GM13977 (cell line): ENCODE data around the gene NTNG1.
A peak's percentile ranks its signal among the peaks of the same experiment; 100 is the strongest.

Experiments used
- DNase-seq: peaks from one replicate; pipeline ENCODE4 v3.0.0; 2012; ENCODE audit warnings: low spot score
- in situ Hi-C: fragments of 300-500 bp; cut with MboI; formaldehyde crosslinking; loops from one replicate; pipeline ENCODE4 v1.12.0; 2022; ENCODE audit warnings: low sequenced_read_pairs, low pct_unique_long_range_greater_than_20kb, mixed read lengths, inconsistent platforms; ENCODE audit not compliant: unreplicated experiment
- TF ChIP-seq, protein P1 (sequence below): IDR thresholded peaks from 2 replicates; pipeline ENCODE4 v1.5.1; 2012; ENCODE audit warnings: mild to moderate bottlenecking, control low read depth; ENCODE audit not compliant: insufficient read depth; ENCODE audit errors: extremely low read depth, missing control alignments

Gene NTNG1

DNA sequence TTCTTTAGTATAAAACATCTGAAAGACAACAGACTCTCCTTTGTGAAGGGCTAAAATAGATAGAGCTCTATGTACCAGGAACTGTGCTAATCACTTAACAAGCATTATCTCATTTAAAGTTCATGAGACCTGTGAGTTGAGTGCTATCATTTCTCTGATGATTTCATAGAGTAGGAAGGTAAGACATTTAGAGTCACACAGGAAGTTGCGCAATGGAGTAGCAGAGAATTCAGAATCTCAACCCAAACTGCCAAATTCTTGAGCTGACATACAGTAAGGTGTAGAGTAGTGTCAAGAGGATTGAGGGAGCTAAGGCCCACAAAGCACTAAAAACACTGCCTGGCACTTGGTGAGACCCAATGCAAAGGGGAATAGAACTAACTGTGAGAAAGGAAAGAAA, 384.3 kb downstream of the NTNG1 start:
- in situ Hi-C loops: loop anchor here (25.0 kb wide), 1 partner anchor 338 kb away; no protein-coding TSS in a partner anchor
- no peak for DNase-seq
- TF ChIP-seq, protein P1, sequence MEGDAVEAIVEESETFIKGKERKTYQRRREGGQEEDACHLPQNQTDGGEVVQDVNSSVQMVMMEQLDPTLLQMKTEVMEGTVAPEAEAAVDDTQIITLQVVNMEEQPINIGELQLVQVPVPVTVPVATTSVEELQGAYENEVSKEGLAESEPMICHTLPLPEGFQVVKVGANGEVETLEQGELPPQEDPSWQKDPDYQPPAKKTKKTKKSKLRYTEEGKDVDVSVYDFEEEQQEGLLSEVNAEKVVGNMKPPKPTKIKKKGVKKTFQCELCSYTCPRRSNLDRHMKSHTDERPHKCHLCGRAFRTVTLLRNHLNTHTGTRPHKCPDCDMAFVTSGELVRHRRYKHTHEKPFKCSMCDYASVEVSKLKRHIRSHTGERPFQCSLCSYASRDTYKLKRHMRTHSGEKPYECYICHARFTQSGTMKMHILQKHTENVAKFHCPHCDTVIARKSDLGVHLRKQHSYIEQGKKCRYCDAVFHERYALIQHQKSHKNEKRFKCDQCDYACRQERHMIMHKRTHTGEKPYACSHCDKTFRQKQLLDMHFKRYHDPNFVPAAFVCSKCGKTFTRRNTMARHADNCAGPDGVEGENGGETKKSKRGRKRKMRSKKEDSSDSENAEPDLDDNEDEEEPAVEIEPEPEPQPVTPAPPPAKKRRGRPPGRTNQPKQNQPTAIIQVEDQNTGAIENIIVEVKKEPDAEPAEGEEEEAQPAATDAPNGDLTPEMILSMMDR: no peak

GRCh38 chr1:107525961-107526360, 385.1 kb downstream of the NTNG1 start:
- DNase-seq: no peak
- in situ Hi-C loops: loop anchor here (25.0 kb wide), 1 partner anchor 339 kb away; no protein-coding TSS in a partner anchor
- TF ChIP-seq, protein P1: no peak

DNA sequence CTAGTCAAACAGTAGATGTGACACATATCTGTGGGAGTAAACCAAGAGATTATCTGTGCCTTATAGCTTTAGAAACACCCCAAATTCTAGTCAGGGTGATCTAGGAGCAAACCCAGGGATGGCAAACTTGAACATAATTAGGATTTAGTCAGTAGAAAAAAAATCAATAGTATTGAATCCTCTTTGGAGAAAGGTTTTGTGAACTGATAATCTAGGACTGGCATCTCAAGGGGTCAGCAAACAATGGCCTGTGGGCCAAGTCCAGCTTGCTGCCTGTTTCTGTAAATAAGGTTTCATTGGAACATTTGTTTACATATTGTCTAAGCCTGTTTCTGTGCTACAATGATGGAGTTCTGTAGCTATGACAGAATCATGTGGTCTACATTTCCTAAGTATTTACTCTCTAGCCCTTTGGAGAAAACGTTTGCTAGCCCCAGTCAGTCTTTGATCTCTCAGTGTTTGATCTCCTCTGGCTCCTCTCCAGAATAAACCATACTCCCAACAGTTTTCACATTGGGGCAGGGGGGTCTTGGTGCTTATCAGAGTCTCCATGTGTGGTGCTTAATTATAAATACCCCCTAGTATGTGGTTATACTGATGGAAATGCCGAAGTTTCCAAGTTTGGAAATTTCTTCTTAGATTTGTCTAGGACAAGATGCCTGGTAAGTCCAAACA, 385.8 kb downstream of the NTNG1 start:
- TF ChIP-seq, protein P1: no peak
- in situ Hi-C loops: loop anchor here (25.0 kb wide), 1 partner anchor 339 kb away; no protein-coding TSS in a partner anchor
- DNase-seq: no peak

GRCh38 chr1:107529511-107530149, 388.8 kb downstream of the NTNG1 start:
- TF ChIP-seq, protein P1: peak; percentile 88
- in situ Hi-C loops: loop anchor here (25.0 kb wide), 1 partner anchor 342 kb away; no protein-coding TSS in a partner anchor

GRCh38 chr1:107530543-107530942, 389.7 kb downstream of the NTNG1 start:
- TF ChIP-seq, protein P1: no peak
- in situ Hi-C loops: loop anchor here (25.0 kb wide), 1 partner anchor 343 kb away; no protein-coding TSS in a partner anchor
- DNase-seq: no peak

More at GRCh38 chr1:107529511-107530149, 388.8 kb downstream of the NTNG1 start:
- peak; percentile 68 for DNase-seq

GRCh38 chr1:107531065-107531908, 390.4 kb downstream of the NTNG1 start:
- TF ChIP-seq, protein P1: no peak
- in situ Hi-C loops: loop anchor here (25.0 kb wide), 1 partner anchor 344 kb away; no protein-coding TSS in a partner anchor
- DNase-seq: no peak
